Adipose tissue (tissue), 3 donors: ENCODE measurements around the gene FMO2. TPM values are rescaled to one million over a fixed set of nuclear protein-coding genes. Genes with fewer than 3 reads are reported as not detected.
A peak's percentile ranks its signal among the peaks of the same experiment; 100 is the strongest.

Experiments used
- H3K27ac ChIP-seq: one replicate; pipeline ENCODE4 v1.5.1; 2013; ENCODE audit warnings: low read depth, low read length
- WGBS, 3 donors: extraction: QIAGEN DNeasy Blood & Tissue Kit; methylation state at CpG; one replicate each; pipeline ENCODE4 v1.1.7; 2013; 5-methylcytosine and 5-hydroxymethylcytosine counted together
- polyA plus RNA-seq, 3 donors: library from polyadenylated mRNA; stranded (reverse); fragments of 200-250 nt; gene quantifications; one replicate each; pipeline ENCODE4 v1.2.3, GENCODE V29; 2013
- donor health status: healthy with polysubstance abuse.
- donor health status: Bipolar disorder and iron deficiency.
- donor health status: healthy.

Gene FMO2, protein sequence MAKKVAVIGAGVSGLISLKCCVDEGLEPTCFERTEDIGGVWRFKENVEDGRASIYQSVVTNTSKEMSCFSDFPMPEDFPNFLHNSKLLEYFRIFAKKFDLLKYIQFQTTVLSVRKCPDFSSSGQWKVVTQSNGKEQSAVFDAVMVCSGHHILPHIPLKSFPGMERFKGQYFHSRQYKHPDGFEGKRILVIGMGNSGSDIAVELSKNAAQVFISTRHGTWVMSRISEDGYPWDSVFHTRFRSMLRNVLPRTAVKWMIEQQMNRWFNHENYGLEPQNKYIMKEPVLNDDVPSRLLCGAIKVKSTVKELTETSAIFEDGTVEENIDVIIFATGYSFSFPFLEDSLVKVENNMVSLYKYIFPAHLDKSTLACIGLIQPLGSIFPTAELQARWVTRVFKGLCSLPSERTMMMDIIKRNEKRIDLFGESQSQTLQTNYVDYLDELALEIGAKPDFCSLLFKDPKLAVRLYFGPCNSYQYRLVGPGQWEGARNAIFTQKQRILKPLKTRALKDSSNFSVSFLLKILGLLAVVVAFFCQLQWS
- polyA plus RNA-seq, result 10 to 100 TPM in 2 of 3 donors, 1 to 10 TPM in 1; 3.3 to 79.6 (median 28.1) TPM

- WGBS, 3 donors, result 36 to 68% (median 39%) methylated on average over 6 of the region's 6 CpGs
- H3K27ac ChIP-seq, result no peak within 1 kb of the TSS
Observed at GRCh38 chr1:171185091-171185490, at the start of gene FMO2. FMO2 (plus strand) TSS chr1:171185300; CDS start chr1:171185714, 414 bp downstream.

GRCh38 chr1:171137580-171137979 is 47.5 kb upstream of the FMO2 start:
- H3K27ac ChIP-seq, result no peak overlapping the region

GRCh38 chr1:171138980-171139379 is 46.1 kb upstream of the FMO2 start:
- WGBS, 3 donors, result 36 to 67% (median 52%) methylated on average over 2 of the region's 2 CpGs
- no peak overlapping the region for H3K27ac ChIP-seq

More at GRCh38 chr1:171137580-171137979, 47.5 kb upstream of the FMO2 start:
- WGBS, 3 donors, result 46 to 60% (median 55%) methylated on average over 2 of the region's 2 CpGs

DNA sequence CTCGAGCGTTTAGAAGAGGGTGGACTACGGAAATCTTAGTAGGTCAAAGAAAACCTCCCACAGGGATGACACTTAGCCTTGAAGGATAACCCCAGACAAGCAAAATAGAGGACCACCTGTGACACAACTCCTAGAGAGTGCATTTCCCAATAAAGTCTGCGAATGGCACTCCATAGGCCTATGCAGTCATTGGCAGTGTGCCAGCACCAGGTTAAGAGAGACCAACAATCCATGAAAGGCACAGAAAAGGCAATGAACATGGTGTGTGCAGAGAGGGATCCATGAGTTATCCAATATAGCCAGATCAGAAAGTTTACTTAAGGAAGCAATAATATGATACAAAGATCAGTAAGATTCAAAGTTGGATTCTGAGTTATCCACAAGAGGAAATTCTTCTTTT is 45.2 kb upstream of the FMO2 start:
- H3K27ac ChIP-seq, result no peak overlapping the region
- 63 to 82% (median 81%) methylated on average over 4 of the region's 4 CpGs for WGBS, 3 donors

- 60 to 79% (median 66%) methylated on average over 5 of the region's 5 CpGs for WGBS, 3 donors
- H3K27ac ChIP-seq, result no peak overlapping the region
Observed at GRCh38 chr1:171140401-171140800, 44.7 kb upstream of the FMO2 start.

GRCh38 chr1:171140956-171141687 is 44.0 kb upstream of the FMO2 start:
- 37 to 51% (median 41%) methylated on average over 4 of the region's 4 CpGs for WGBS, 3 donors
- peak overlapping the region; percentile 59 for H3K27ac ChIP-seq

DNA sequence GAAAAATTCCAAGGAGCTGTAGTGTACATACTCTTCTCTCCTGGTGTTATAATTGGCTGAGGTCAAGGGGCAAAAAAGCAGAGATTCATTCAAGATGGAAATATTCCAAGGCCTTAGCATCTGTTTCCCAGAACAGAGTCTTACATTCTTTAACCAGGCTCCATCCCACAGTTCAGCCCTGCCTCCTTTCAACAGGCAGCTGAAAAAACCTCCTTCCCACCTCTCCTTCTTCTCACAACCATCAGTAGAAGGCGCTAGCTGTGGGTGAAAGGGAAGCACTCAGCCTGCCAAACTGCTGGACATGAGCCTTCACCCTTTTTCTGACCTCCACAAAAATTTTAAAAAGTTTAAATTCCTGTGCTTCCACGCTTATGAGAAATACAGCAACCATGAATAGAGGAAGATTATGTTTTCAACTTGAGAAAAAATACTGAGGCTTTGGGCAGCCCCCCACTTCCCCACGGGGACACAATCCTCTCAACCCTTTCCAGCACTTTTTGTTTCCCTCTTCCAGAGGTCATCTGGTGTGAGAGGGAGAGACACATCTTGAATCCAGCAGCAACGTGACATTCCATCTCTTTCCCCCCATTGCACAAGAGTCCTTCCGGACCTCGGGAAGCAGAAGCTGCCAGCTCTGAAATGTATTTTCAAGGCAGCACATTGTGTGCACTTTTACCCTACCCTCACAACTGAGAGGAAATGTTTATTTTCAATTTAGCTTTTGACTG is 43.2 kb upstream of the FMO2 start:
- 15 to 52% (median 17%) methylated on average over 6 of the region's 6 CpGs for WGBS, 3 donors
- H3K27ac ChIP-seq, result peak overlapping the region; percentile 70

- 23 to 48% (median 30%) methylated on average over 8 of the region's 8 CpGs for WGBS, 3 donors
- H3K27ac ChIP-seq, result peak overlapping the region; percentile 73
Observed at GRCh38 chr1:171142416-171143385, 42.4 kb upstream of the FMO2 start.

GRCh38 chr1:171150156-171150555 is 34.9 kb upstream of the FMO2 start:
- WGBS, 3 donors, result 70 to 79% (median 76%) methylated on average over 1 of the region's 1 CpG

GRCh38 chr1:171152549-171152948 is 32.6 kb upstream of the FMO2 start:
- no peak overlapping the region for H3K27ac ChIP-seq
- 69 to 78% (median 69%) methylated on average over 2 of the region's 2 CpGs for WGBS, 3 donors

More at GRCh38 chr1:171150156-171150555, 34.9 kb upstream of the FMO2 start:
- H3K27ac ChIP-seq, result no peak overlapping the region

GRCh38 chr1:171155484-171155883 is 29.6 kb upstream of the FMO2 start:
- H3K27ac ChIP-seq, result no peak overlapping the region

DNA sequence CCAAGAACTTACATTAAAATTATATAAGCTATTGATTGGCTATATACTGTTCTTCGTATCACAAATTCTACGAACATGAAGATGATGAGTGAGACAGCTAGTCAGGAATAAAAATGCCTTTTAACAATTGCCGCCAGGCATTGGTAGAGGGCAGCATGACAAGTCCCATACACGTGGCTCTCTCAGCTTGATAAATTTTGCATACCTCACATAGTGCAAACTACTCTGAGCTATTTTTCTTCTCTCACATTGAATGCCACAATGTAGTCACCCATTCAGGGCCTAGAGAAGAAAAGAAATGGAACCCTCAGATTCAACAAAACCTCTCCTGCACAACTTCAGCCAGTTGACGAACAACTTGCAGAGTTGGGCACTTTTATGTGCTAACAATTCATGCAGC is 27.0 kb upstream of the FMO2 start:
- WGBS, 3 donors, result 50 to 86% (median 82%) methylated on average over 5 of the region's 5 CpGs

GRCh38 chr1:171158551-171158950 is 26.5 kb upstream of the FMO2 start:
- 75 to 90% (median 87%) methylated on average over 3 of the region's 3 CpGs for WGBS, 3 donors

More for the DNA sequence above, 27.0 kb upstream of the FMO2 start:
- H3K27ac ChIP-seq, result no peak overlapping the region

GRCh38 chr1:171159148-171159547 is 26.0 kb upstream of the FMO2 start:
- 72 to 90% (median 87%) methylated on average over 2 of the region's 2 CpGs for WGBS, 3 donors
- no peak overlapping the region for H3K27ac ChIP-seq

More at GRCh38 chr1:171158551-171158950, 26.5 kb upstream of the FMO2 start:
- H3K27ac ChIP-seq, result no peak overlapping the region

GRCh38 chr1:171160211-171160610 is 24.9 kb upstream of the FMO2 start:
- H3K27ac ChIP-seq, result no peak overlapping the region
- 57 to 63% (median 62%) methylated on average over 3 of the region's 3 CpGs for WGBS, 3 donors

- no peak overlapping the region for H3K27ac ChIP-seq
- WGBS, 3 donors, result 70 to 81% (median 77%) methylated on average over 4 of the region's 4 CpGs
Observed at GRCh38 chr1:171160639-171161354, 24.3 kb upstream of the FMO2 start.

DNA sequence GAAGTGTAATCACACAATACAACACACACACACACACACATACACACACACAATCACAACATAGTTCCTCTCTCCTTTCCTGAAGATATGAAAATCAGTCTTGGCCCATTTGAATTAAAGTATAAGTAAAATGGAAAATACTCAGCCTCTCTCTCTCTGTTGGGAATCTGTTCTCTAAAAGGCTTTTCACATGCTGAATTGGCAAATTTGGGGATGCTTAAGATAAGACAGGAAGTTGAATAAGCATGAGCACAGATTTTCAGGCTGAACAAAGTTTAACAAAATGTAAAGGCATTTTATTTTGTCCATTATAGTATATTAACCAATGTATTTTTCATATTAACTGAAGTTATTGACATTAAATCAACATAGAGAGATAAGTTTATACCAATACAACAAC is 23.7 kb upstream of the FMO2 start:
- H3K27ac ChIP-seq, result no peak overlapping the region
